GM21786 (cell line): Measurements from ENCODE around the gene APBA2.
"Not testable (repeated sequence)": the region's sequence is repeated elsewhere in the genome, so short reads cannot be mapped to it uniquely, and the experiment has no call there.

Source experiments
- ATAC-seq: cut with Tn5 transposase; IDR thresholded peaks from one replicate; pipeline ENCODE4 v1.9.1; 2021; ENCODE audit not compliant: unreplicated experiment

APBA2 gene

DNA sequence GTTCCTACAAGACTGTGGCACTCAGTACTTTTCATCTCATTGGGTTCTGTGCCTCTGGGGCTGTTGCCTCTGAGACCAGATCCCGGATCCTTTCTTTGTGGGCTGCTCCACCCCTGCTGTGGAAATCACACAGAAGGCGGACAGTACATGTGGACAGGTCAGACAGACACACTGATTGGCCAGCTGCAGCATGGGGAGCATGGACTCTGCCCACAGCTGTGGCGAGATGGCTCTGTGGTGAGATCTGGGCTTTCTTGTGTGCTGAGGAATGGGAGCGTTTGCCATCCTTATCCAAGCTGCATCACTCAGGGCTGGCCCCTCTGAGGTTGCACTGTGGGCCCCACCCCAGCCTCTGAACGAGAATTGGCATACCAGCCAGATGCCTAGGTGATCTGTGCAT, 147.0 kb downstream of the APBA2 start:
- ATAC-seq = no peak

DNA sequence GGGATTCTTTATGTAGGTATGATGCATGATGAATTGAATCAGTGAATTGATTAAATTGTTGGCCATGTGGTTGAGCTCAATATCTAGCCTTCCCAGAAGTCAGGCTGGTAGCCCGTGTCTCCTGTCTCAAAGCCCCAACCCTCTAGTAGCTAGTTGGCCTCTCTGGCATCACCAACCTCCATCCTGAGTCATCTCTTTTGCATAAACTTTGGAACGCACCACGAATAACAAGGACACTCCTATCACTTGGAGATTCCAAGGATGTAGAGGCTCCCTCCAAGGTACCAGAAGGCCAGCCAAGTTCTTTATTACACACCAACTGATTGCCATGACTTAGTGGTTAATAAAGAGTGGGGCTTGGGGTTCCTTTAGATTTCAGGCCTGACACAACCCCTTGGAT, 148.4 kb downstream of the APBA2 start:
- no peak for ATAC-seq

DNA sequence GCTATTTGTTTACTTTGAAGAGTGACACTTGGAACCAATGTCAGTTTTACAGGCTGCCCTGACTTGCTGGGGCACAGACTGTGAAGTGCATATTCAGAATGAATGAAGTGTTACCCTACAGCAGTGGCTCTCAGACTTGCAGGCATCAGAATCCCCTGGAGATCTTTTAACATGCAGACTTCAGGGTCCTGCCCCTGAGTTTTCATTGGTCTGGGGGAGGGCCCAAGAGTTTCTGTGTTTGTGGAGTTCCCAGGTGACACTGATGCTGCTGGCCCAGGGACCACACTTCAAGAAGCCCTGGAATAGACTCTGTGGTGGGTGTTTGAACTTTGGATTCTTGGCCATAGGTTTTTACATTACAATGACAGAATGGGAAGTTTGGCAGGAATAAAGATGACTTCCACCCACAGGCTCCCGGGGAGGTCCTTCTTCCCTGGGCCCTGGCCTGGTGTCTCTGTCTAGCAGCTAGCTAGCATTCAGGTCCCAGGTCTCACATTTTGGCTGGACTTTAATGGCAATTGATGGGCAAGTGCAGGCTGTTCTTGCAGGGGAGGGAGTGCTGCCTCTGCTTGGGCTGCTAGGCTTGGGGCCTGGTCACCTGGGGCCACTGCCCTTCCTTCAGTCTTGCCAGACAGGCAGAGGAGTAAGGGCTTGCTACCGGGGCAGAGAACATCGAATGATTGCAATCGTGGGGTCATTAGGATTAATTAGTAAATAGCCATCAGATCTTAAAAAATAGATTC, 149.0 kb downstream of the APBA2 start:
- no peak for ATAC-seq

DNA sequence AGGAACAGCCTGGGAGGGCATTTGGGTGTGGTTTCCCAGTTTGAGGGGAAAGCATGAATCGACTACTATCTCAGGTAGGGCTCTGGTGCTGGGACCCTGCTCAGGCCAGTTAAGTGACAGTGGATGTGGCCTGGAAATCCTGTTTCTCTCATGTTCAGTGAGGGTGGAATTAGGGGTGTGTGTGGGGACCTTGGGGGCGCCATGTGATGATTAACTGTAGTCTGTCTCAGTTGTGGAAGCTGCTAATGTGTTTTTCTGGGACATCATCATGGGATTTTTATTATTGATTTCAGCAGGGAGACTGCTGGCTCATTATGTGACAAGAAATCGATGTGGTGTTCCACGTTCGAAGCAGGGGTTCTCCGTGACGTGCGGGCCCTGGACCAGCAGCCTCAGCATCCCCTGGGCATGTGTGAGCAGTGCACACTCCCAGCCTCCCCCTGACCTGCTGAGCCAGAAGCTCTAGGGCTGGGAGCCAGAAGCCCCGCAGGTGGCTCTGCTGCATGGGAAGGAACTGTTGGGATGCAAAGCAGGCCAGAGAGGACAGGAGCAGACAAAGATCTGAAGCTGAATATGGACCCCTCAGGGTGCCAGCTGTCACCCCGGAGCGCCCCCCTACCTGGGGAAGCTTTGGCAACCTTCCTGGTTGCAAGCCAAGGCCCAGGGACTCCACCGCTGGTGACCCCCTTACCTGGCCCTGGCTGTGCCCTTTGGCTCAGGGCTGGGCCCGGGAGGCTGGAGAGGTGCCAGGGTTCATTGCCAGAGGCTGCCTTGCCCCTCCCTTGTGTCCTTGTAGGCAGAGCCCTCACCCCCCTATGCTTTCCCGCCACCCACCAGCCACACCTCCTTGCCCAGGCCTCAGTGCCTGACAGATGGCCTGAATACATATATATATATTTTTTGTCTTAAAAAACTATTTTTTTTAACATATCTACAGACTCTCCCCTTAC, 149.8 kb downstream of the APBA2 start:
- no peak for ATAC-seq

DNA sequence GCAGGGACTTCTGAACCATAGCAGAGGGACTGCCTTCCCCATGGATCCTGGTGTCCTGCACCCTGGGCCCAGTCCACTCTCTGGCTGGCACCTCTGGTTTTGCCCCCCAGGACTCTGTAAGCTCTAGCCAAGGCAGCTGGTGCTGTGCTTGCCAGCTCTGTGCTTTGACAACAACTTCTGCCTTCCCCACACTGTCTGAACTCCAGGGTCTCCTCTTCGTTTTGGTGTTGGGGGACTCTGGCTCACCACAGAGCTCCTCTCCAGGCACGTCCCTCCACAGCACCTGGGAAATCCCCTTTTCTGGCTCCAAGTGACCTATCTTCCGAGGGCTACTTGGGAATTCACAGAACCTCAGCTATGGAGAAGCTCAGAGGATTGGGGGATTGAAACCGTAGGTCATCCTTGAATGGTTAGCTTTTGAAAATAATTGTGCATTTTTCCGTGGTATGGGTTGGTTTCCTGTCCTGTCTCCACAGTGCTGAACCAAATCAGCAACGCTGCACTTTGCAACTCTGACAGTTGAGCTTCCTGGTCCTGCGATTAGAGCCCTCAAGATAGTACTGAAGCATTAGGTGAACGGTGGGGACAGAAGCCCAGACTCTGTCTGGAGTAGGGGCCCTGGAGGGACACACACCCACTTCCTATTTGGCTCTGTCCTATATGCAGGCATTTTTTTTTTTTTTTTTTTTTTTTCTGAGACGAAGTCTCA, 152.4 kb downstream of the APBA2 start:
- no peak for ATAC-seq

DNA sequence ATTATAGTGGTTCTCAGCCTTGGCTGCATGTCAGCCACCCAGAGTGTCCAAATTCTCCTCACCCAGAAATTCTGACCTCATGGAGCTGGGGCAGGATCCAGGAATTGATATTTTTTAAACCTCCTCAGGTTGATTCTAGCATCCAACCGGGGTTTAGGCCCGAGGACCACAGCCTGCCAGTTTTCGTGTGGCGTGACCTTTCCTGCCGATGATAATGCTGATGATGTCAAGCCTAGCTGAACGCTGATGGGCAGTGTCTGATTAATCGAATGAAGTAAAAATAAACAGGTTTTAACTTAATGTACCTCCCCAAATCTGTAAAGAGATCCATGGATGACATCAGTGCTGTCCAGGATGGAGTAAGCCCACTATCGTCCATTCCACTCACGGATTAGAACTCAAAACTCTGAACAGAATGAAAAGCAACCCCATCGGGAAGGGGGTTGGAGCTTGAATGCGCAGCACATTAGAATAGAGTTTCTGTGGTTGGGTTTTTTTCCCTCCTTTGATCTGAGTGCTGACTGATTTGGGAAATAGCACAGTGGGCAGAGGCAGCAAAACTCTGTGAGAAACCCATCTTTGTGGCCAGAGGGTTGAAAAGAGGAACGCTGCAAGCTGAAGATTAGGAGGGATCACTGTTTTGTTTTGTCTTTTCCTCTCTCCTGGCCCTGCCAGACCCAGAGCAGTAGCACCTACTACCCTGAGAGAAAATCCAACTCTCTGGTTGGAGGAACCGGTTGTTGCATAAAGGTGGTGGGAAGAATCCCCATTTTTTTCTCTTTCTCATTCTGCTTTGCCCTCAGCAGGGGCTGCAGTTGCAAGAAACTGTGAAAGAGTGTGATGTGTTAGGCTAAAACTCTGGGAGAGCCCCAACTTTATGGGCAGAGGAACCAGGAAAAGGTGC, 153.9 kb downstream of the APBA2 start:
- ATAC-seq = no peak

DNA sequence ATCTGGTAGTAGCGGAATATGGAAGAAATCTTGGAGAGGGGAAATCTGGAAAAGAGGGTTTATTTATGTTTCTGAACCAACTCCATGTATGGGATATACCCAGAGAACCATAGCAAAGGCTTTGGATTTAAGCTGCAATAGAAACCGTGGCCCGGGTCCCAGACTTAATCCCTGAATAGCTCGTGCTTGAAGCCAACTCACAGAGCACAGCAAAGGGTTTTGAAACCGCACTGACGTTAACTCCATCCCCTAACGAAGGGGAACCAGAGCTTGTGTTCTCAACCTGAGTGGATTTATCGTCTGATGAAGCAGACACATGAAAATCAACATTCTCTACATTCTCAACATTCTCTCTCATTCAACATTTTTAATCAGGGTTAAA, 154.6 kb downstream of the APBA2 start:
- ATAC-seq = no peak

DNA sequence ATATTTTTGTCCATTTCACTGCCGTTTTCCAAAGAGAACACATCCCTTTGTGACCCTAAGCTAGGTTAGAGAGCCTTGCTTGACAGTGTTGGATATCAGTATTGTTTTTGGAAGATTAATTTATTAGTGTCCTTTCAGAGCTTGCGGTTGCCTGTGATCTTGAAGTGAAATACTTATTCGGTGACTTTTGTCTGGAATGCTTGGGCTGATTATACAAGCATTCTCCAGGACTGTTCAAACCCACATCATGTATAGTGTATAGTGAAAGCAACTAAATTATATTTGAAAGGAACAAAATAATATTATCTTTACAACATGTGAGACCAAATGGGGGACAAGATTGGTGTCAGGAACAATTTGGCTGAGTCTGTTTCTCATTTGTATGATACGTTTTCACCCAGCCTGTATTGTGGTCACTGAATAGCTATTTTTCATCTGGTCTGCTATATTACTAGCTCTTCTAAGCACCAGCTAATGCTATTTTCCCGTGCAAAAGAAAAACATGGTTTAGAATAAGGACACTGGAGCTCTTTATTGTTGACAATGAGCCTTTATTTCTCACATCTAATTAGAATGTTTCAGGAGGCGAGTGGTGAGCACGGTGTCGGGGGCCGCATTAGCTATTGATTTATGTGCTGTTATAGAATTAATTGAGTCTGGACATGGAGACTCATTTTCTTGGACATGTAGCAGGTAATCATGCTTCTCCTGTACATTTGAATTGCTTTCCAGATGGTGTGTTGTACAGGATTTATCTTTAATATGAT, 158.1 kb downstream of the APBA2 start:
- ATAC-seq = no peak

DNA sequence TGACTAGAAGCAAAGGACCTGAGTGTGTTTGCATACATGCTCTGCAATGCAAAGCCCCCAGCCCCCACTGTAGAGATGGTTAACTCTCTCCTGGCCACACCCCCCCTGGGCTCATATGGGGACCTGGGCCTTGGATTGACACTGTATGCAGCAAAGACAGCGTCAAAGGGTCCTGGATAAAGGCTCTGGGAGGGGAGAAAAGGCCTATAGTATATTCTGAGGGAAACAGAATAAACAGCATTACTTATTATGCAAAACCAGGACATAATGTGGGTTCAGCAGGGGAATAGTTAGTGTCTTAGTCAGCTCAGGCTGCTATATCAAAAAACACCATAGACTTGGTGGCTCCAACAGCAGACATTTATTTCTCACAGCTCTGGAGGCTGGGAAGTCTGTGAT, 158.7 kb downstream of the APBA2 start:
- ATAC-seq = no peak

DNA sequence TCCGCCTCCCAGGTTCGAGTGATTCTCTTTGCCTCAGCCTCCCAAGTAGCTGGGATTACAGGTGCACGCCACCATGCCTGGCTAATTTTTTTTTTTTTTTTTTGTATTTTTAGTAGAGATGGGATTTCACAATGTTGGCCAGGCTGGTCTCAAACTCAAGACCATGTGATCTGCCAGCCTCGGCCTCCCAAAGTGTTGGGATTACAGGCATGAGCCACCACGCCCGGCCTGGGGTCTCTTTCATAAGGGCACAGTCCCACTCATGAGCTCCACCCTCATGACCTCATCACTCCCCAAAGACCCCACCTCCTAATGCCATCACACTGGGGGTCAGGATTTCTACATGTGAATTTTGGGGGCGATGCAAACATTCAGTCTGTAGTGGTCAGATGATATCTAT, 159.4 kb downstream of the APBA2 start:
- ATAC-seq = not testable (repeated sequence)

DNA sequence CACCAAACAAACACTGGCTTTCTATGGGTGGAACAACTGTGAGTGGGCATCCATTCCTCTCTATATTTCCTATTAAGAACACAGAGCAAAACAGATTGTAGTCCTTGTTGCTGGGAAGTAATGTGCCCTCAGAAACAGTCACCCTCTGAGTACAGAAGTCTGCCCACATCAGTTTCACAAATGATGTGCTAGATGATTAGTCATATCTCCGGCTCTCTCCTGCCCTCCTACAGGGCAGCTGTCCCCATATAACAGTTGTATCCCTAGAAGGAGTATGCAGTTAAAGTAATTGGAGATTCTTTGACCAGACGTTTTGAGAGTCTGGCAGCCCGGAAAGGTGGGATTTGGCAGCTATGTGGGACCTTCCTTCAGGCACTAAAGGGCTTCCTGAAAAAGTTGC, 159.9 kb downstream of the APBA2 start:
- no peak for ATAC-seq

DNA sequence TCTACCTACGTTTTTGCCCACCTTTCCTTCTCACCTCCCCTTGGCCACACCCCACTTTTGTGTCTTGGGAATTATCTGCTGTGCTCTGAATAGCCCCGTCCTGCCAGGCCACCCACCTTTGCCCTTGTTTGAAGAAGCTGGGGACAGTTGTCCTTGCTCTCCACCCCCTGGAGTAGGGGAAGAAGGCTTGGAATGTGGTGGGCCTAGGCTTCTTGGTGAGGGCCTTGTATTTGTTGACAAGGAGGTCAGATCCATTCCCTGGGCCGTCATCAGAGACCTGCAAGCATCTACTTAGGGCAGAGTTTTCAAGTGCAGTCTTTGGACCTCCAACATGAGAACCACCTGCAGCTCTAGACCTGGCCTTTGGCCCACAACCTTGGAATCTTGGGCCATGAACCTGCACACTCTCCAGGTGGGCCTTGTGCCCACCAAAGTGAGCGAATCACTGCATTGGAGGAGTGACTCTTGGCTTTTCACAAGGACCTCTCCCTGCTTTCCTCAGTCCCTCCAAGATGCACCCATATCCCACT, 160.6 kb downstream of the APBA2 start:
- ATAC-seq = no peak

DNA sequence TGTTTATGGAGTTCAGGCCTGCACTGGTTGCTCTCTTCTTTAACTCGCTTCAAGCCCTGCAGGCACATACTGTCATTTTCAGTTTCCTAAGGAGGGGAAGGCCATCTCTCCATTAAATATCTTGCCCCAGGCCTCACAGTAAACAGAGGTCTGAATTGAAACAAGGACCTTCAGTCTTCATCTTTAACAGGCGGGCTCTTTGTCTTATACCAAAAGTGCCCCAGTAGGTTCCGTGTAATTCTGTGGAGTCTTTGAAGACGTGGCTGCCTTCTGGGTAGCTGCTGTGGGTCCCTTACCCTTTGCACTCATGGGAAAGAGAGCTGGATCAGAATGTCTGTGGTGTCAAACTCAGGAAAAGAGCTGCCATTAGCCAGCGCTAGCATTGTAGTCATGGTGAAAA, 161.2 kb downstream of the APBA2 start:
- no peak for ATAC-seq

DNA sequence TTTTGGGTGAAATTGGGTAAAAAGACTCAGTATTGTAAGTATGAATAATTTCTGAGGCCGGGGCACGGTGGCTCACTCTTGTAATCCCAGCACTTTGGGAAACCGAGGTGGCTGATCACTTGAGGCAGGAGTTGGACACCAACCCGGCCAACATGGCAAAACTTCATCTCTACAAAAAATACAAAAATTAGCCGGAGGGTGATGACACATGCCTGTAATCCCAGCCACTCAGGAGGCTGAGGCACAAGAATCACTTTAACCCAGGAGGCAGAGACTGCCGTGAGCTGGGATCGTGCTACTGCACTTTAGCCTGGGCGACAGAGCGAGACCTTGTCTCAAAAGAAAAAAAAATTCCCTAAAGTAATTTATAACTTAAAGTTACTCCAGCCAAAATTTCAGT, 162.2 kb downstream of the APBA2 start:
- ATAC-seq = no peak

DNA sequence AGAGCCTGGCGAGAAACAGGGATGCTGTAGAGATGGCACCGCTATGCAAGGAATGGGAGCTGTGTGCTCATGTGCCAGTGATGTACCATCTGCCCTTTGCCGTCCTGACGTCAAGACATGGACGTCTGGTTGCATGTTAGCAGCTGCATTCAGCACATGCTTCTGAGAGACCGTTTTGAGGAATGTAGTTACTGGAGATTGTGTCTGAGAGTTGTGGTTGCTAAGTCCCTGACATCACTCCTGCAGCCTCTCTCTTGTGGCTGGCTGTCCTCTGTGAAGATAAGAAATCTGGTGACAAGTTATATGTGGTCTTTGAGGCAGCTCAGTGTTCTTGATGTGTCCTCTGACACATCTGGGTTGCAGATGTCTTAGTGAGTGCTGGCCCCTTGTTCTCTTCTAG, 165.1 kb downstream of the APBA2 start:
- no peak for ATAC-seq

DNA sequence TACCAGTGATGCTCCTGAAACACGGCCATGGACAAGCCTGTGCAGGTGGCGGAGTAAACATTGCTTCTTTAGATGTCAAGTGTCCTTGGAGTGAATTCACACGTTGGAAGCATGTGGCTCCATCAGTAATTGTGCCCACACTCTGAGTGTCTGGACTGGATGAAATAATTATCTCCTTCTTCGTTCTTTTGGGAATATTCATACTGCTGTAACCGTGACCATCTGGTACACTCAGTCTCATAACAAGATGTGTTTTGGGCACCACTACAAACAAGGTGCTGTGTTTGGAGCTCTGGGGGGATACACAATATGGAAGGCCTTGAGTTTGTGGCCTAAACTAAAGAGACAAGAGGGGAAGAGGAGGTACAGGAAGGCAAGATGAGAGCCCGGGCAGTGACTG, 165.6 kb downstream of the APBA2 start:
- no peak for ATAC-seq

DNA sequence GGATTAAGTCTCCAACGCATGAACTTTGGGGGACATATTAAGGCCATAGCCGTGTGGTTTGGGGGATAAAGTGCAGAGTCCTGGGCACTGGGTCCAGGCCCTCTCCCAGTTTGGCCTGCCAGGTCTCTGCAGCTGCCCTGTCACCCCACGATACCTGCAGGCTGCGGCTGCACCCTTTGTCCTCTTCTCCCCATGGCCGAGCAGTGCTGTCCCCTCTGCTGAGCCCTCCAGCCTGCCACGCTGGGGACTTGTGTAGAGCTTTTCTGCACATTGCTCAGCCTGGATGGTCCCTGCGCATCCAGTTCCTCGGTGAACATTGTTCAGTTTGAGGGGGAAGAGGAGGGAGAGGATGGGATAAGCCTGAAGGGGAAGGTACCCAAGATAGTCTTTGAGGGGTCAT, 167.2 kb downstream of the APBA2 start:
- ATAC-seq = no peak

DNA sequence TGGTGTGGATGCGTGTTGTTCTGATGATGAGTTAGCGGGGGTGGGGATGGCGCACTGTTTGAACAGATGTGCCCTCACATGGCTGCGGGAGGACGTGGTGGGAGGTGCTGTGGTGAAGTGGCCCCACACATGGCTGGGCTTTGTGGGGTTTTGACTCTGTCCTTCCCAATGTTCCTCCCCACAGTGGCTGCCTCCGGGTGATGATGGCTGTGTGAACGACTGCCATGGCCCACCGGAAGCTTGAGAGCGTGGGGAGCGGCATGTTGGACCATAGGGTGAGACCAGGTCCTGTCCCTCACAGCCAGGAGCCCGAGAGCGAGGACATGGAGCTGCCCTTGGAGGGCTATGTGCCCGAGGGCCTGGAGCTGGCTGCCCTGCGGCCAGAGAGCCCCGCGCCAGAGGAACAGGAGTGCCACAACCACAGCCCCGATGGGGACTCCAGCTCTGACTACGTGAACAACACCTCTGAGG, 167.9 kb downstream of the APBA2 start:
- no peak for ATAC-seq

DNA sequence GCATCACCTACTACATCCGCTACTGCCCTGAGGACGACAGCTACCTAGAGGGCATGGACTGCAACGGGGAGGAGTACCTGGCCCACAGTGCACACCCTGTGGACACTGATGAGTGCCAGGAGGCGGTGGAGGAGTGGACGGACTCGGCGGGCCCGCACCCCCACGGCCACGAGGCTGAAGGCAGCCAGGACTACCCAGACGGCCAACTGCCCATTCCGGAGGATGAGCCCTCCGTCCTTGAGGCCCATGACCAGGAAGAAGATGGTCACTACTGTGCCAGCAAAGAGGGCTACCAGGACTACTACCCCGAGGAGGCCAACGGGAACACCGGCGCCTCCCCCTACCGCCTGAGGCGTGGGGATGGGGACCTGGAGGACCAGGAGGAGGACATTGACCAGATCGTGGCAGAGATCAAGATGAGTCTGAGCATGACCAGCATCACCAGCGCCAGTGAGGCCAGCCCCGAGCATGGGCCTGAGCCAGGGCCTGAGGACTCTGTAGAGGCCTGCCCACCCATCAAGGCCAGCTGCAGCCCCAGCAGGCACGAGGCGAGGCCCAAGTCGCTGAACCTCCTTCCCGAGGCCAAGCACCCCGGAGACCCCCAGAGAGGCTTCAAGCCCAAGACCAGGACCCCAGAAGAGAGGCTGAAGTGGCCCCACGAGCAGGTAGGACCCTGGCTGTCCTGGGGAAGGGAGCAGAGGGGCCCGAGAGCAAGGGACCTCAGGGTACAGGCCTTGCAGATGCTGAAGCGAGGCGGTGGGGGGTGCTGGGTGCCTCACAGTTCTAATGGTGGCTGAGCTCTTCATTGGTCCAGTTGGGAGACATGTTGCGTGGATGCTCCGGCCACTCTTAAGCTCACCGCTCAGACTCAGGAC, 168.6 kb downstream of the APBA2 start:
- no peak for ATAC-seq
